ENCODE results near the gene PHF11.

- TF ChIP-seq CTCF (optimal IDR thresholded peaks at IDR 0.05 in 1 of 3, IDR thresholded peaks at IDR 0.05 in 1 of 3, conservative IDR thresholded peaks at IDR 0.05 in 1 of 3; ENCODE audit: extremely low read depth in 1 of 3, insufficient read depth in 2 of 3, low read length in 3 of 3) (no peak), EZH2 (IDR thresholded peaks at IDR 0.05; ENCODE audit: low read length) (no peak)
Observed at GRCh38 chr13:49502954-49503353, 7.2 kb downstream of the PHF11 start.
